GM13977 (cell line): ENCODE measurements around the gene C6orf89.

Experiments
- DNase-seq: peaks from one replicate; pipeline ENCODE4 v3.0.0; 2012; ENCODE audit warnings: low spot score
- in situ Hi-C: fragments of 300-500 bp; cut with MboI; formaldehyde crosslinking; loops from one replicate; pipeline ENCODE4 v1.12.0; 2022; ENCODE audit warnings: low sequenced_read_pairs, low pct_unique_long_range_greater_than_20kb, mixed read lengths, inconsistent platforms; ENCODE audit not compliant: unreplicated experiment
- TF ChIP-seq, protein P1 (sequence below): IDR thresholded peaks from 2 replicates; pipeline ENCODE4 v1.5.1; 2012; ENCODE audit warnings: mild to moderate bottlenecking, control low read depth; ENCODE audit not compliant: insufficient read depth; ENCODE audit errors: extremely low read depth, missing control alignments

C6orf89 gene

DNA sequence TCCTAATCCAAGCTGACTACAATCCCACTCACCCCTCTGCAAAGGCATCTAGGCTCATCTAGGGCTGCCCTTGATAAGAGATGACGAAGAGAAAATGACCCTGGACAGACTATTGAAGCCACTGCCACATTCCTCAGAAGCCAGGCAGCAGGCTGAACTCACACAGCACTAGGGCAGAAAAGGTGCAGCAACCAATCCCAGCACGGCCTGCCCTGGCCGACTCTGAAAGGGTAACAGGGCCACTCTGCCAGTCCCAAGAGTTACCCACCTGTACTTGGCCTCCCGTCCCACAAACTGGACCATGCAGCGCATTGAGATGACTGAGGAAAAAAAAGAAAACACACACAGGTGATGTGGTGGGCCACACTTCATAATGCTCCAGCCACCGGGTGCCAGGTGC, 91.2 kb downstream of the C6orf89 start:
- DNase-seq: no peak
- TF ChIP-seq, protein P1, sequence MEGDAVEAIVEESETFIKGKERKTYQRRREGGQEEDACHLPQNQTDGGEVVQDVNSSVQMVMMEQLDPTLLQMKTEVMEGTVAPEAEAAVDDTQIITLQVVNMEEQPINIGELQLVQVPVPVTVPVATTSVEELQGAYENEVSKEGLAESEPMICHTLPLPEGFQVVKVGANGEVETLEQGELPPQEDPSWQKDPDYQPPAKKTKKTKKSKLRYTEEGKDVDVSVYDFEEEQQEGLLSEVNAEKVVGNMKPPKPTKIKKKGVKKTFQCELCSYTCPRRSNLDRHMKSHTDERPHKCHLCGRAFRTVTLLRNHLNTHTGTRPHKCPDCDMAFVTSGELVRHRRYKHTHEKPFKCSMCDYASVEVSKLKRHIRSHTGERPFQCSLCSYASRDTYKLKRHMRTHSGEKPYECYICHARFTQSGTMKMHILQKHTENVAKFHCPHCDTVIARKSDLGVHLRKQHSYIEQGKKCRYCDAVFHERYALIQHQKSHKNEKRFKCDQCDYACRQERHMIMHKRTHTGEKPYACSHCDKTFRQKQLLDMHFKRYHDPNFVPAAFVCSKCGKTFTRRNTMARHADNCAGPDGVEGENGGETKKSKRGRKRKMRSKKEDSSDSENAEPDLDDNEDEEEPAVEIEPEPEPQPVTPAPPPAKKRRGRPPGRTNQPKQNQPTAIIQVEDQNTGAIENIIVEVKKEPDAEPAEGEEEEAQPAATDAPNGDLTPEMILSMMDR: no peak
- in situ Hi-C loops: no loop called here

DNA sequence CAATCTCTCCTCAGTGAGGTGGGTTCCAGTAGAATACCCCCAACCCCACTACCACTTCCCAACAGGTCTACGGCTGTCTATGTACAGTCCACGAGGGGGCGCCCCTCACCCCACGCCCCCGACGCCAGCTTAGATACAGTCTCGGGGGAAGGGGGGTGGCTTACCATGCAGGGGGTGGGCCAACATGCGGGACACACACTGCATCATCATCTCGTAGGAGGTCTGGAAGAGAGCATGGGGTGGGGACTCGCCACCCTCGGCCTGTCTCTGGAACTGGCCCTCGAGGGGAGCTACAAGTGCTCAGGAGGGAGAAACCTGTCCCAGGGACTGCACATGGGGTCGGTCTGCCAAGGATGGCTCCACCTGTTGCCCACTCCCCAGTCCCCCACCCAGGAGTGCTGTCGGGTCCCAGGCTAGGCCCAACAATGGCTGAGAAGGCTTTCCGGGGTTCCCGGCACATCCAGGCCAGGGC, 91.8 kb downstream of the C6orf89 start:
- DNase-seq: peak; percentile 32
- in situ Hi-C loops: no loop called here
- TF ChIP-seq, protein P1: peak; percentile 43
